ENCODE data around the gene PAK1. TPM values are rescaled to one million over a fixed set of nuclear protein-coding genes. Genes with fewer than 3 reads are reported as not detected.

The PAK1 gene
- total and polyA plus RNA-seq, 2 of the 8 experiments (the other 6 are each of a cell fraction or from before 2014, with no cell fraction given): 87.7 to 151 TPM

DNA sequence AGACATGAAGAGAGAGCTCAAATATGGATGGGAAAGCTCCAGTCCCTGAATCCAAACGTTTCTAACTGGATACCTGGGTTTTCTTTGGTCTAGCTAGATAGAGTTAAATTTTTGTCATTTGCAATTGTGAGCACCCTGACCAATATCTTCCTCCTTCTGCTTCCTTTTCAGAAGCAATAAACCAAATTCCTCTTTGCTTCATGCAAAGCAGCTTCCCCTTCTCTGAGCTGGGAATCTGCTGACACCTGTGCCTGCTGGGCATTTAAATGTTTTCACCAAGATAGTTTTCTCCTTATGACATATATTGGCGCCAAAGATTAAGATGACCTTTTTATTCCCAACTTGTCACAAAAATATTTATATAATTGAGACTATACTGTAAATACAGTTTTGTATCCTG lies 27.9 kb upstream of the PAK1 start:
- CTCF ChIA-PET (ENCODE audit: partially characterized antibody): no interaction called here
- WGBS, 2 experiments (ENCODE audit: extremely low coverage in 1 of 2, insufficient coverage in 1 of 2, insufficient read length in 1 of 2, insufficient replicate concordance in 2 of 2, low coverage in 1 of 2, low lambda C conversion rate in 2 of 2, missing lambda C conversion rate in 1 of 2): 62% methylated on average over 2 of the region's 2 CpGs; no CpG with 5 or more reads in 1 of the 2 experiments
- H3K36me3 ChIP-seq (ENCODE audit: control insufficient read depth in 2 of 4, insufficient read depth in 4 of 4, low read length in 3 of 4): no peaks in the 10 kb centered on the region

More for the DNA sequence above, 27.9 kb upstream of the PAK1 start:
- FAIRE-seq (no peak), DNase-seq (ENCODE audit: low read depth in 1 of 2, low spot score in 2 of 2) (no peak)
- Histone ChIP-seq H3K14ac (ENCODE audit: insufficient read length) (no peak overlapping the region), H3K27ac (ENCODE audit: low read depth, low read length) (no peak overlapping the region), H2AFZ (ENCODE audit: low read length) (no peak overlapping the region), H3K4me2 (ENCODE audit: insufficient read depth in 1 of 2, low read depth in 2 of 2, low read length in 2 of 2) (no peak overlapping the region), H4K91ac (replicated peaks; ENCODE audit: insufficient read length, low read length) (no peak overlapping the region), H3K79me1 (ENCODE audit: low read depth, low read length) (no peaks in the 10 kb centered on the region), H2BK5ac (ENCODE audit: low read depth, low read length) (no peak overlapping the region), H3K79me2 (ENCODE audit: control insufficient read depth in 1 of 2, insufficient read depth in 2 of 2, low read length in 2 of 2) (no peaks in the 10 kb centered on the region), H2AK5ac (ENCODE audit: low read depth, low read length) (no peak overlapping the region), H3K4ac (replicated peaks; ENCODE audit: insufficient read length, low read depth, low read length) (no peak overlapping the region), H3K9ac (replicated peaks in 1 of 4; ENCODE audit: extremely low read depth in 1 of 4, low read depth in 3 of 4, low read length in 3 of 4) (no peak overlapping the region), H3K23ac (ENCODE audit: insufficient read length) (no peak overlapping the region), H2BK120ac (replicated peaks; ENCODE audit: low read depth, low read length) (no peak overlapping the region), H3K18ac (ENCODE audit: extremely low read depth, low read length) (no peak overlapping the region), H3K56ac (replicated peaks; ENCODE audit: insufficient read length, low read depth, low read length) (no peak overlapping the region), H3K27me3 (replicated peaks in 1 of 4; ENCODE audit: control insufficient read depth in 3 of 4, extremely low read depth in 1 of 4, insufficient read depth in 3 of 4, low read length in 3 of 4) (no peaks in the 10 kb centered on the region), H3K4me1 (replicated peaks in 1 of 4; ENCODE audit: control insufficient read depth in 3 of 4, insufficient read depth in 4 of 4, low read length in 3 of 4) (peaks cover 0 to 3% (median 0%) of the 10 kb centered on the region in 4 experiments; a peak in 2 of 7 replicates), H3K9me3 (ENCODE audit: insufficient read depth in 2 of 2, low read depth in 1 of 2, low read length in 1 of 2) (no peaks in the 10 kb centered on the region), H2BK12ac (ENCODE audit: low read depth, low read length) (no peak overlapping the region), H3K4me3 (ENCODE audit: extremely low read depth in 1 of 4, insufficient read depth in 2 of 4, low read depth in 3 of 4, low read length in 4 of 4) (no peak overlapping the region), H4K20me1 (replicated peaks in 1 of 2; ENCODE audit: control insufficient read depth in 1 of 2, insufficient read depth in 2 of 2, low read length in 2 of 2) (no peaks in the 10 kb centered on the region), H4K5ac (ENCODE audit: insufficient read length, low read depth, low read length) (no peak overlapping the region), H2BK15ac (ENCODE audit: low read length) (no peak overlapping the region), H4K8ac (ENCODE audit: extremely low read depth, insufficient read depth, low read length) (no peak overlapping the region), H2BK20ac (ENCODE audit: low read length) (no peak overlapping the region), H3K23me2 (ENCODE audit: low read depth, low read length) (peaks cover 5% of the 10 kb centered on the region; the same call in 1 of the 2 replicates)
- POLR2A ChIA-PET (ENCODE audit: partially characterized antibody): interaction anchor here (0.9 kb wide), 1 partner anchor 9 kb away, joined by 3 read pairs; no protein-coding TSS in a partner anchor
- no peak for TF ChIP-seq TAF1 (IDR thresholded peaks at IDR 0.05; ENCODE audit: low read depth, low read length)
- TF ChIP-seq BACH1 (IDR thresholded peaks at IDR 0.05; ENCODE audit: low read length): no peak
- no peak for TF ChIP-seq CBX5 (IDR thresholded peaks at IDR 0.05; ENCODE audit: low read depth, low read length)
